GM20000 (cell line): Measurements from ENCODE around the gene PITPNC1.

Experiments
- DNase-seq: peaks from one replicate; pipeline ENCODE4 v3.0.0; 2012; ENCODE audit warnings: low spot score
- CTCF ChIP-seq: IDR thresholded peaks from 2 replicates; pipeline ENCODE4 v1.5.1; 2012; ENCODE audit warnings: mild to moderate bottlenecking, control low read depth; ENCODE audit errors: extremely low read depth, missing control alignments

PITPNC1 gene

GRCh38 chr17:67666710-67667109, 289.6 kb downstream of the PITPNC1 start:
- no peak for DNase-seq
- no peak for TF ChIP-seq CTCF

- DNase-seq: no peak
- no peak for TF ChIP-seq CTCF
Measured at GRCh38 chr17:67671493-67671892, 294.4 kb downstream of the PITPNC1 start.

DNA sequence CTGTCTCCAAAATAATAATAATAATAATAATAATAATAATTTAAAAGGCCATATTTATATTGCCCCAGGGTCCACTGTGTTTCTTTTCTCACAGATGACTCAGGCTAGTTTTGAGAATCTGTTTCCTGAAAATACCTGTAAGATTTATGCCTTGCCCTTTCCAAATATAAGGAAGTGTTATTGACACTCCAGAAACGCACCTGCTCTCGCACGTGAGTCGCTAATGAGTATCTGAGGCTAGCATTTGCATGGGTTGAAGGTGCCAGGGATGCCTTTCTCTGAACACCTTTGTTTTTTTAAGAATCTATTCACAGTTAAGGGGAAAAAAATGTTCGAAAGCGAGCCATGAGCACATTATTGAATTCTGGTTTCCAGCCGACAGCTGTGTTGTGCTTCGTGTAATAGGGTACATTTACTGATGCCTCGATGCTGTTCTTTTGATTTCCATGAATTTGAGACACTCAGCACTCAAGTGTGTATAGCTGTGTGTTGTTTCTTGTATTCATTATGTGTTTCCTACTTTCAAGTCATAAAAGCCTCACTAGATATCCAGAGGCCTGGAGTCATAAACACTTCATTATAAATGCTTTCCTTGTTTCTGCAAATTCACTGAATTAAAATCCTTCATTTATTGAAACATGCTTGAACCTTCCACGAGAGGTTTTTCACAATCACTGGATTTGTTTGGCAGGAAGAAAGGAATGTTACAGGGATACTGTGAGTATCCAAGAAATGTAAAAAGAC, 295.7 kb downstream of the PITPNC1 start:
- TF ChIP-seq CTCF: no peak
- DNase-seq: no peak

DNA sequence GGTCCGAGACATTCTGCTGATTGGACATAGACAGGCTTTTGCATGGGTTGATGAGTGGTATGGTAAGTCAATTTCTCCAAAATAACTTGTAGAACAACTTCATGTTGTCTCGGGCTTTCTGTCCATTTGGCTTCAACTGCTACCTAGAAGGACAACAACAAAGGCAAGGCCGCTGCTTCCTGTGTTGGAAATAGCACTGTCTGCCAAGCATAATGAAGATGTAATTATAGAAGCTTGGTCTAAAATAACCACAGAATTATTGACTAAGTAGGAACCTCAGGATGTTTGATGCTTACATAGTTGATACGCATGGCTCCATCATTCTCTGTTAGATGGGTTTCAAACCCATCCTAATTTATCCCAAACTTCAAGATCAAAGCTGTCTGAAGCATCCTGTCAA, 298.4 kb downstream of the PITPNC1 start:
- no peak for TF ChIP-seq CTCF
- no peak for DNase-seq

DNA sequence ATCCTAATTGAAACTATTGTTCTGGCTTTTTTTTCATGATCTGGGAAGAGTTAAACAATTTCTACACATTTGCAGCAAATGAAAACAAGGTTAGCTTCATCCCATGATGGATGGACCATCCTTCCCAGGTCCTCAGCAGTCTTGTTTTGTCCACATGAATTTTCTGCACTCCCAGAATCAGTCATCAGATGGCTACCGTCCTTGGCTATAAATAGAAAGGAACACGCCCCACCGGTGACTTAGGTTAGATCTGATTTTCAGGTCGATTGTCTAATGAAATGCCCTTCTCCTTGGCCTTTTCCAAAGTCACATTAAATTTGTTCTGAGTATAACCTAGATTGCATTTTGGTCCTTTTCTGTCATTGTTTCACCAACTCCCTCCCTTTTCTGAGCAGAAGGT, 299.2 kb downstream of the PITPNC1 start:
- TF ChIP-seq CTCF: no peak

DNA sequence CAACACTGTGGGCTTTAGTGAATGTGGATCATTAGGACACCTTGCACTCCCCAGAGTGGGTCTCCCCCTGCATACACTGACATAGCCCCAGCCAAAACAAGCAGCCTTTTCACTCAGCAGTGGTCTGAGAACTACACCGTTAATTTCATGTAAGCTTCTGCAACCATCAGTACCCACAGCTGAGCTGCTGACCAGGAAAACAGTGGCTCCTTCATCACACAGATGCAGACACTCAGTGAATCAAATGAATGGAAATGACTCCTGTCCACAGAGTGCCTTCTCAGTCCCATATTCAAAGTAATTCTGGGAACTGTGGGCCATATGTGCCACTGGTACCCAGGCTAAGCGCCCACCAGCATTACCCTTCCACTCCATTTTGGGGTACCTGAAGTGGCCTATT, 301.3 kb downstream of the PITPNC1 start:
- DNase-seq: no peak
- TF ChIP-seq CTCF: no peak

More for the DNA sequence above, 299.2 kb downstream of the PITPNC1 start:
- no peak for DNase-seq

GRCh38 chr17:67679225-67679624, 302.1 kb downstream of the PITPNC1 start:
- no peak for TF ChIP-seq CTCF
- DNase-seq: no peak
